RWPE2 (cell line): ENCODE results near the gene CHPF2.

ENCODE experiments used
- ATAC-seq: fragments of 200-7000 bp; cut with Tn5 transposase; 3 replicates; pipeline ENCODE4 v1.9.1; 2021; ENCODE audit warnings: low read depth
- DNase-seq: peaks from one replicate; pipeline ENCODE4 v3.0.0-alpha.2; 2020; ENCODE audit warnings: low spot score
- H3K27ac ChIP-seq: fragments of 450-650 bp; 2 replicates; pipeline ENCODE4 v1.5.1; 2017; ENCODE audit warnings: mild to moderate bottlenecking; ENCODE audit not compliant: poor library complexity, severe bottlenecking
- H3K27me3 ChIP-seq: fragments of 250-450 bp; sonication (Bioruptor Pico); 2 replicates; pipeline ENCODE4 v1.5.1; 2021; ENCODE audit warnings: mild to moderate bottlenecking, moderate library complexity; ENCODE audit not compliant: insufficient read depth, poor library complexity, severe bottlenecking
- H3K36me3 ChIP-seq: fragments of 250-450 bp; sonication (Bioruptor Pico); 2 replicates; pipeline ENCODE4 v1.5.1; 2020; ENCODE audit warnings: low read depth, mild to moderate bottlenecking, moderate library complexity
- H3K4me1 ChIP-seq: fragments of 250-450 bp; sonication (Bioruptor Pico); 2 replicates; pipeline ENCODE4 v1.5.1; 2021; ENCODE audit warnings: mild to moderate bottlenecking, moderate library complexity; ENCODE audit not compliant: insufficient read depth, poor library complexity, severe bottlenecking
- H3K4me3 ChIP-seq: fragments of 250-450 bp; sonication (Bioruptor Pico); 2 replicates; pipeline ENCODE4 v1.5.1; 2021; ENCODE audit warnings: mild to moderate bottlenecking, moderate library complexity; ENCODE audit not compliant: severe bottlenecking
- H3K9me3 ChIP-seq: fragments of 250-450 bp; sonication (Bioruptor Pico); 2 replicates; pipeline ENCODE4 v1.5.1; 2021; ENCODE audit warnings: mild to moderate bottlenecking, moderate library complexity; ENCODE audit not compliant: severe bottlenecking
- TF ChIP-seq, protein P1 (sequence below): fragments of 450-650 bp; IDR thresholded peaks from one replicate; pipeline ENCODE4 v1.5.1; 2017; ENCODE audit warnings: mild to moderate bottlenecking, moderate library complexity; ENCODE audit not compliant: poor library complexity, severe bottlenecking

The CHPF2 gene

GRCh38 chr7:151246102-151246850 is 14.0 kb downstream of the CHPF2 start:
- no peaks in the 10 kb centered on the region for H3K9me3 ChIP-seq
- H3K27me3 ChIP-seq = peaks cover 9% of the 10 kb centered on the region
- TF ChIP-seq, protein P1, sequence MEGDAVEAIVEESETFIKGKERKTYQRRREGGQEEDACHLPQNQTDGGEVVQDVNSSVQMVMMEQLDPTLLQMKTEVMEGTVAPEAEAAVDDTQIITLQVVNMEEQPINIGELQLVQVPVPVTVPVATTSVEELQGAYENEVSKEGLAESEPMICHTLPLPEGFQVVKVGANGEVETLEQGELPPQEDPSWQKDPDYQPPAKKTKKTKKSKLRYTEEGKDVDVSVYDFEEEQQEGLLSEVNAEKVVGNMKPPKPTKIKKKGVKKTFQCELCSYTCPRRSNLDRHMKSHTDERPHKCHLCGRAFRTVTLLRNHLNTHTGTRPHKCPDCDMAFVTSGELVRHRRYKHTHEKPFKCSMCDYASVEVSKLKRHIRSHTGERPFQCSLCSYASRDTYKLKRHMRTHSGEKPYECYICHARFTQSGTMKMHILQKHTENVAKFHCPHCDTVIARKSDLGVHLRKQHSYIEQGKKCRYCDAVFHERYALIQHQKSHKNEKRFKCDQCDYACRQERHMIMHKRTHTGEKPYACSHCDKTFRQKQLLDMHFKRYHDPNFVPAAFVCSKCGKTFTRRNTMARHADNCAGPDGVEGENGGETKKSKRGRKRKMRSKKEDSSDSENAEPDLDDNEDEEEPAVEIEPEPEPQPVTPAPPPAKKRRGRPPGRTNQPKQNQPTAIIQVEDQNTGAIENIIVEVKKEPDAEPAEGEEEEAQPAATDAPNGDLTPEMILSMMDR = no peak
- H3K4me1 ChIP-seq = no peaks in the 10 kb centered on the region
- H3K27ac ChIP-seq = no peak overlapping the region
- ATAC-seq (no peak), DNase-seq (peak; percentile 31)
- no peaks in the 10 kb centered on the region for H3K36me3 ChIP-seq
- H3K4me3 ChIP-seq = no peak overlapping the region

GRCh38 chr7:151246851-151247580 is 14.7 kb downstream of the CHPF2 start:
- no peak overlapping the region for H3K4me3 ChIP-seq
- peaks cover 9% of the 10 kb centered on the region for H3K27me3 ChIP-seq
- no peaks in the 10 kb centered on the region for H3K4me1 ChIP-seq
- DNase-seq = no peak
- H3K9me3 ChIP-seq = no peaks in the 10 kb centered on the region
- no peak overlapping the region for H3K27ac ChIP-seq
- TF ChIP-seq, protein P1 = no peak
- no peak for ATAC-seq
- H3K36me3 ChIP-seq = no peaks in the 10 kb centered on the region

DNA sequence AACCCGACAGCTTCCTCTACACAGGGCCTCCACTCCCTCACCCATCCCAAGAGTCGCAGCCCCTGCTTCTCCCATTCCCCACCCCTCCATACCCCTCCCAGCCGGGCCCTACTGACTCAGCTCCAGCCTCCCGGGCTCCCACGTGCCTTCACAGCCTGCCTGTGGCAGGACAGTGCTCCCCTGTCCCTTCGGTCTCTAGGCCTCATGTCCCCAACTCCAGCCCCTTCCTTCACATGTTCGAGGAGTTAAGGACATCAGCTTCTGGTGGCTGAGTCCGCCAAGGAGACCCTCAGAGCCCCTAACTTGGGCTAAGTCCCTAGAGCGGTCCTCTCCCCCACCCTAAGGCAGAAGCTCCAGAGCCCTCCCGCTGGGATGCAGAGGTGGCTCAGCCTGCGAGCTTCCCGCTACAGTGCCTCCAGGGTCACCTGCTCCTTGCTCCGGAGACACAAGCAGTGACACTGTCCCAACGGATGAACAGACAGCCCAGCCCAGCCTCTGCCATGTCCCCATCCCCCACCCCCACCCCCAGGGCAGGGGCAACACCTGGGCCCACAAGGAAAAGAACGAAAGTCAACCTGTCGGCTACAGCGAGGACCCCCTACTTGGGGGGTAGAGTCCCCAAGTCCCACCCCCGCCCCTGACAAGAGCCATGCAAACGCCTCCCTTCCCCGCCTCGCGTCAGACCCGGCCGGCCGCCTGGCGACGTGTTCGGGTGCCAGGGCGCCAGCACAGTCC is 15.5 kb downstream of the CHPF2 start:
- H3K4me1 ChIP-seq = no peaks in the 10 kb centered on the region
- peak overlapping the region; percentile 36 for H3K4me3 ChIP-seq
- DNase-seq (no peak), ATAC-seq (no peak)
- H3K27me3 ChIP-seq = peaks cover 9% of the 10 kb centered on the region
- H3K9me3 ChIP-seq = no peaks in the 10 kb centered on the region
- H3K36me3 ChIP-seq = no peaks in the 10 kb centered on the region
- TF ChIP-seq, protein P1 = no peak
- H3K27ac ChIP-seq = no peak overlapping the region

DNA sequence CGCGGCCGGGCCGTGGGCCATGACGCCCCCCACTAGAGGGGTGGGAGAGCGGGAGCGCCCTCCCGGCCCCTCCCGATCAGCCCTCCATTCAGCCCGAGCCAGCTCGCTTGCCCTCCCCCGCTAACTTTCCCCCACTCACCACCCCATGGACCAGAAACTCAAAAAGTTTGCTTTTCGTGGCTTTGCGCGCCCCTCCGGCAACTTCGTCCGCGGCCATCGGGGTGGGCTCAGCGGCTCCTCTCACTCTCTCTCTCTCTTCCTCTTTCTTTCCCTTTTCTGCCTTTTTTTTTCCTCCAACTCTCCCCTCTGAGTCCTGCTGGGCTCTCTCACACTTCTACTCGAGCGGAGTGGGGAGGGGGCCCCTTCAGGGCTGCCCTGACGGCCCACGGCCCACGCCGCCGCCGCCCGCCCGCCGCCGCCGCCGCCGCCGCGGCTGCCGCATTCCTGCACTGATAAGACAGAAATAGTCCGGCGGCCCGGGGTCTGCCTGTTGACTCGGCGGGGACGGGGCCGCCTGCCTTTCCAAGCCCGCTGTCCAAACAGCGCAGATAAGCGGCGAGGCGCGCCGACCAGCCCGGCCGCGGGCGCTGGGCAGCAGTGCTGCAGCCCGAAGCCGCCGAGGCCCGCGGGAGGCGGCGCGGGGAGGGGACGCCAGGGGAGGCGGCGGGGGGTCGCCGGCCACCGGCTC is 16.2 kb downstream of the CHPF2 start, which contains the start of gene SMARCD3:
Gene SMARCD3 (minus strand): TSS at position 349 of the 688 bp plus-strand sequence. CDS start 132 bp downstream, at position 217.
- H3K4me3 ChIP-seq = peak within 1 kb of the TSS; percentile 36
- H3K27me3 ChIP-seq = peaks cover 9% of the 10 kb centered on the region
- DNase-seq (no peak), ATAC-seq (peak; percentile 30)
- no peak within 1 kb of the TSS for H3K27ac ChIP-seq
- H3K9me3 ChIP-seq = no peaks in the 10 kb centered on the region
- TF ChIP-seq, protein P1 = no peak
- no peaks in the 10 kb centered on the region for H3K4me1 ChIP-seq
- H3K36me3 ChIP-seq = no peaks in the 10 kb centered on the region
